GM19397 (cell line): Measurements from ENCODE around the gene PARD6G.
"Not testable (repeated sequence)": the region's sequence is repeated elsewhere in the genome, so short reads cannot be mapped to it uniquely, and the experiment has no call there.

Experiments
- ATAC-seq: cut with Tn5 transposase; IDR thresholded peaks from one replicate; pipeline ENCODE4 v1.9.1; 2021; ENCODE audit warnings: mild to moderate bottlenecking, moderate library complexity; ENCODE audit not compliant: unreplicated experiment

The PARD6G gene

DNA sequence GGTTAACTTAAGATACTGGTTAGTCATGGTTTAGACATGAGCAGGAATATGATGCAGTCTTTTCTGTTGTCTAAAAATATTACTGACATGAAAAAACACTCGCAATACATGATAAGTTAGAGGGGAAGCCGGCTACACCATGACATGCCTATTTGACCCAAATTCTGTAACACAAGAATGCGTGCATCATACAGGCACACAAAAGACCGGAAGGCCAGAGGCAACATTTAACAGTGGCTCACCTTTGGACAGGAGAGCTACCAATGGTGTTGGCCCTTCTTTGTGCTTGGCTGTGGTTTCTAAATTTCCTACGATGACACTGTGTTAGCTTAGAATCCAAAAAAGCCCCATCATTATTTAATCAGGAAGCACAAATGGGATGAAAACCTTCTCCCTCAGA lies 4.1 kb downstream of the PARD6G start:
- no peak for ATAC-seq

DNA sequence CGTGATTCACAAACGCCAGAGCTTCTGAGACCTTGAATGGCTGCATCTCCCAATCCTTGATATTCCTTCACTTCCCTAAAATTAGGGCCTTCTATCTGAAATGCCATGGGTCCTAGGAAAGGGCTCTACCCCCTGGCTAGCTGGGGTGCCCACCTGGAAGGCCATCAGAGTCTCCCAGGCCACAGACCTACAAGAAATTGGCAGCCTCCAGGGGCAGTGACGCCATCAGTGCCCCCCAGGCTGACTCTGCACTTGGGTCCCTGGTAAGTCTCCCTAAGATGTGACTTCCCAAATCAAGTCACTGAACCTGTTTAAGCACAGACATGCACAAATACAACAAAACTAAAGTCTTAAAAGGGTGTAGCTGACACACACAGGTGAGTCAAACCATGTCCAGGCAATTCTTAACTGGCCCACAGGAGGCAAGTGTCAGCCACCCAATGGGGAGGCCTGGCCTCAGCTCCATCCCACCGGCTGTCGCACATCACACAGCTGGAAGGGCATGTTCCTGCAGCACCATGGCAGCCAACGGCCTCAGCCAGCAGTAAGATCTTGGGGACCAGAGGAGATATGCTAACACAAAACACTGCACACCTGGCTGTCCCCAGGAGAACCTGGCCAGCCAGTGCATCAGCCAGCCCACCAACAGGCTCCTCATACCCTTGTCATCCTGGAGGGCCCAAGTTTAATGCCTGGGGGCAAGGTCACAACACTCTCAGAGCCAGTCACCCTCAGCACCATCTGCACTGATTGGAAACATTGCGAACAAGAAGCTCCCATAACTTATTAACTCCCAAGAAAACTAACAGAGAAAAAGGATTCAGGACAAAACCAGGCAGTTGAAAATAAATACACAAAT lies 5.2 kb downstream of the PARD6G start:
- ATAC-seq: no peak

DNA sequence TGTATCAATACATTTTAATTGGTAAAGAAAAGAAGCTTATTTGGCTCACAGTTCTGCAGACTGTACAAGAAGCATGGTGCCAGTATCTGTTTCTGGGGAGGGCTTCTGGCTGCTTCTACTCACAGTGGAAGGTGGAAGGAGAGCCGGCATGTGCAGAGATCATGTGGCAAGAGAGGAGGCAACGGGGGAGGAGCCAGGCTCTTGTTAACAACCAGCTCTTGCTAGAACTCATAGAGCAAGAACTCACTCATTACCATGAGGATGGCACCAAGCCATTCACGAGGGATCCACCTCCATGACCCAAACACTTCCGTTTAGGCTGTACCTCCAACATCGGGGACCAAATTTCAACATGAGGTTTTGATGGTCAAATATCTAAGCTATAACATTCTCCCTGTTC lies 7.5 kb downstream of the PARD6G start:
- ATAC-seq: no peak

DNA sequence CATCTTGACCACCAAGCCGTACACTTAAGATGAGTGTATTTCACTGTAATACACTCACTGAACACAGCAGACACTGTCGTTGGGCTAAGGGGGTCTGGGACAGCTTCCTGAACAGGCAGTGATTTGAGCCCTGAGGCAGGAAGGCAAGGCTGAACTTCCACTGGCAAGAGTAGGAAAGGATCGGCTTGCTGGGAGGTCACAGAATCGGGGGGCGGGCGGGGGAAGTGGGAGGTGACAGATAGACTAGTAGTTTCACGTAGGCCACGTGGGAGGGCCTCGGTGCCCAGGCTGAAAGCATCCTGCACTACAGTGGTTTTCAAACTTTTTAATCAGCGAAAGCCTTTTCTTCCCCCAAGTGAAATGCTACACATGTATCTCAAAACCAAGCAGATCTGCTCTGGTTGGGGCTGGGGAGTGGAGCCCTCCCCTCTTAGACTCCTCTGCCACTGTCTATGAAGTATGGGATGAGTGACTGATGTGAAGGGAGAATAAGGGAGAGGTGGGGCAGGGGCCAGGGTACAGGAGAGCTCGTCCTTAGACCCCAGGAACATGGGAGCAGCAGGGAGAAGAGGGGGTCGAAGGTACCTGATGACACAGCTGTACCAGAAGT lies 8.6 kb downstream of the PARD6G start:
- no peak for ATAC-seq

DNA sequence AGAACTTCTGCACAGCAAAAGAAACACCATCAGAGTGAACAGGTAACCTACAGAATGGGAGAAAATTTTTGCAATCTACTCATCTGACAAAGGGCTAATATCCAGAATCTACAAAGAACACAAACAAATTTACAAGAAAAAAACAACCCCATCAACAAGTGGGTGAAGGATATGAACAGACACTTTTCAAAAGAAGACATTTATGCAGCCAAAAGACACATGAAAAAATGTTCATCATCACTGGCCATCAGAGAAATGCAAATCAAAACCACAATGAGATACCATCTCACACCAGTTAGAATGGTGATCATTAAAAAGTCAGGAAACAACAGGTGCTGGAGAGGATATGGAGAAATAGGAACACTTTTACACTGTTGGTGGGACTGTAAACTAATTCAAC lies 9.8 kb downstream of the PARD6G start:
- ATAC-seq: not testable (repeated sequence)

DNA sequence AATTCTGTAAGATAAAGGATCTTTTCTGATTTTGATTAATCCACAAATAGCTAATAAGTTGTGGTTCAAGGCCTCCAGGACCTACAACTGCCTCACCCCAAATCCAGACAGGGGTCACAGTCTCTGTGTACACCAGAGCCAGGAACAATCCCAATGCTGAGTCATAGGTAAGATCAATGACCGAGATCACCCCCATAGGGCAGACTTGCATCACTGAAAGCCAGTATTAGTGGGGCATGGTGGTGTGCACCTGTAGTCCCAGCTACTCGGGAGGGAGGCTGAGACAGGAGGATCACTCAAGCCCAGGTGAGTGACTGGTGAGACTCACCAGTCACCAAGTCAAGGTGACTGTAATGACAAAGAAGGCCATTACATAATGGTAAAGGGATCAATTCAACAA lies 12.9 kb downstream of the PARD6G start:
- no peak for ATAC-seq

DNA sequence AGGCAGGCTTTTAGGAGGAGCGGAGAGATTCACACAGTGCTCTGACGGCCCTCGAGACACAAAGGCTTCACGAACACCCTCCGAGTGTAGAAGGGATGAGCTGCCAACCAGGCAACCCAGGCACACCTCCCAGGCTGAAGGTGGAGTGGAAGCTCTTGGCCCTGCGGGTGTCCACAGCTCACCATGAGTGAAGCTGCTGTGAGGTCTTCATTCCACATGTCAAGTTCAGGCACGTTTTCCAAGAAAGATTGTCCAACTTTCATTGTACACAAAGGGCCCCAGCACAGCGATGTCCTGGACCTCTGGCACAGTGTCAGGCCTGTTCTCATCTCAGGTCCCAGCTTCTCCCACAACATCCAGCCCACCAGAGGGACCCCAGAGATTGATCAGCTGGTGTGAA lies 13.4 kb downstream of the PARD6G start:
- ATAC-seq: no peak

DNA sequence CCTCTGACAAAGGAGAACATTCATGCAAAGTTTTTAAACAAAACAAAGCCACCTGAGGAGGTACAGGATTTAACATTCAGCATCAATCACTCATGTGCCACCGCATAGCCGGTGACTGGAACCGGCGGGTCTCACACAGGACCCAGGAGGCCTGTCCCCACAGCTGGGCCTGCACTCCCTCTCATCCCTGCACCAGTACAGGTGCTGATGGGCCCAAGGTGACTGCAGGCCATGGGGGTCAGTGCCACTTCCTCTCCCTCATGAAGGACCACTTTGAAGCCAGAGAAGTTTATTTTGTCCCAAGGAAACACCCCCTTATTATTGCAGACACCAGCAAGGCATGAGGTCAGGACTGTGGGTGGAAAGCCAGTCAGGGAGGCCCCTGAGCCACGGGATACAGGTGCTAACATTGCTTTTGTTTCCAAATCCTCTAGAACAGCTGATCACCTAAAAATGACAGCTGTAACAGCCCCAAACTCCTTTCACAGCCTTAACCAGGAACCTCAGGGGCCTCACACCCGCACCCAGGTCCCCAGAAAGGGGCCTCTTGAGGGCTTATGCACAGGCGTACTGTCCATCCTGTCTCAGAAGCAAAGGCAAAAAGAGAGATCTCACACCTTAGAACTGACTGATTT lies 14.0 kb downstream of the PARD6G start:
- ATAC-seq: no peak

DNA sequence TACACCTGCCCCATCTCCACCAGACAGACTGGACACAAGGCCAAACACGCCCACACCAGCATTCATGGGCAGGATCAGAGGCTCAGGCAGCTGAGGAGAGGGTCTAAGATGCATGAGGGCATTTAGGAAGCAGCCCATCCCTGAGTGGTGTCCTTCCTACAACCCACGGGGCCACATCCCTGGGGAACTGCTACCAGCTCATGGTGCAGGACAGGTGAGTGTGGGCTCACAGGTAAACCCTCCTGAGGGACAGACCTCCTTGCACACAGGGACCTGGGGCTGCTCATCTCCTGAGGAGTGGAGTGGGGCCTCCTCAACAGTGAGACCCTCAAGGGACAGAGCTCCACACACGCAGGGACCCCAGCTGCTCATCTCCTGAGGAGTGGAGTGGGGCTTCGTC lies 14.6 kb downstream of the PARD6G start:
- no peak for ATAC-seq

DNA sequence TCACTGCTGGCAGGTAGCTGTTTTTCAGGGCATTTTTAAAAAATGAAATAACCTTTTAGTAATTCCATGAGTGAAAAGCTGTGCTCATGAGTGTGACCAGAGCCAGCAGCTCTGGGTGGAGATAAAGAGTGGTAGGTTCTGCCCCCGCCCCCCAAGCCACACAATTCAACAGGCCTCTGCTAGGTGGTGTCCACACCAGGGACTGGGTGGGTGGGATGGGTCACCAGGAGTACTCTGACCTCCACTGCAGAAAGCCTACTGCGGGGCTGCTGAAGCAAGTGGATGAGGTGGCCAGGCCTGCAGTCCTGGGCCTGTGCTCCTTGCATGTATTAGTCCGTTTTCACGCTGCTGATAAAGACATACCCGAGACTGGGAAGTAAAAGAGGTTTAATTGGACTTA lies 15.3 kb downstream of the PARD6G start:
- no peak for ATAC-seq

DNA sequence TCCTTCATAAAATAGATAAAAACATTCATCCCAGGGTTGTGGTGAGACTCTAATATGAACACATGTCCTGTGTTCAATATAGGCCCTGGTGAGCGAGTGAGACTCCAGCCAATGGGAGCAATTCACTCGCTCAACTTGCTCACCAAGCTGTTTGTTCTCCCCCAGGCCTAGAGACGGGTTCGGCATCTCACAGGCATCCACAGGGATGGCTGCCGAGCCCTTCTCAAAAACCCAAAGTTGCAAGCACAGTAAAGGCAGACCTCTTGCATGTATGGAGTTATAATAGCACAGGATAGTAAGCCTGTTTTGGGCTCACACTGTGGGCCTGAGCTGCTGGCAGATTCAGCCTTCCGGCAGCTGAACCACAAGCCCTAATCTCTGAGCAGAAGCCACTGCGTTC lies 15.7 kb downstream of the PARD6G start:
- no peak for ATAC-seq

DNA sequence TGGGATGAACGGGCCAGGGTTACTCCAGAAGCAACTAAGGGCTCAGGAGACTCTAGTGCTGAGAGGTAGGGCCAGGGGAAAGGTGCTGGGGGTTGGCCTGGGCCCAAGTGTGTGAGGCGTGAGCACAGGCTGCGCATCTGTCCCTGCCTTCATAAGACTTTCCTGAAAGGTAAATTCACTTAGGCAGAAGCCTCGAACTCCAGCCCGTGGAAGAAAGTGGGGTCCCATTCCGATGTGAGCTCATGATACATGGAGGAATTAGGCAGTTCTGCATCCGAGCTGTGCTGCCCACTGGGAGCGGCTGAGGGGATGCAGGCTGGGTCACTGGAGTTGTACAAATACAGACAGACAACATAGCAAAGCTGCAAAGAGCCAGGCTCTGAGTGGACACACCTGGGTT lies 16.2 kb downstream of the PARD6G start:
- ATAC-seq: no peak

DNA sequence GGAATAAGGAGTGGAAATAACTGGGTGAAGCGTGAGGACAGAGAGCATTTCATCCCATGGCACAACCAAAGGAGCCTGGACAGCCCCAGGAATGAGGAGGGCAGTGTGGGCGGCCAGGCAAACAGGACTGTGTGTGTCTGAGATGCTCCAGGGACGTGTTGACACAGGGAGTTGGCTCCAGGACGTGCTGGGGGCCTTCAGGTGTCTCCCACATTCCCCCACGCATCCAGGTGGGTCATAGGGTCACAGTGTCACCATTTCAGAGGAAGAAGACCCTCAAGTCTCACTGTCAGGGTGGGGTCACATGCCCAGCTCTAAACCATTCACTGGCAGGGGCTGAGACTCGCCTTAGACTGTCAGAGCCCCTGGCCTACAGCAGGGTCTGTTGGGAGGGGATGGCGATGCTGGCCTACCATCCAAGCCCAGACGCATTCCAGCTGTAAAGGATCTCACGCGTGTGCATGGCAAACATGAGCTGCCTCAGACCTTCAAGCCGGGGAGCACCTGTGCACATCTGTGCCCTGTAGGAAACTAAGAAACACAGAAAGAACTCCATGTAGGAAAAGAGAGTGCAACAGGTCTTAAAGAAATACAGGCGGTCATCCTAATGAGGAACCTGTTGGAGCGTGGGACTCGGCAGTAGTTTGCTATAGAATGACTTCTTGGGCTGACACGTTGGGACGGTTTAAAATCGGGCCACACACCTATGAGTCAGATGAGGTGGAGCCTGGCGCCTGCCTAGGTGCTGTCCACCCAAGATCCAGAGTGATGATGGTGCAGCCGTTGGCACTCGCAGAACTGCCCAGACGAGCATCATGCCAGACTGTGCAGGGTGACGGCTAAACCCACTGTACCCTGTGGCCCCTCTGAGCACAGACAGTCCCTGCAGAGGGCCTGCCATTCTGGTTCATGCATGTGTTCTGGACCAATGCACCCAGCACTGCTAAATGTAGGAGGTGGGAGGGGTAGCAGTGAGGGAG lies 17.3 kb downstream of the PARD6G start:
- ATAC-seq: no peak

DNA sequence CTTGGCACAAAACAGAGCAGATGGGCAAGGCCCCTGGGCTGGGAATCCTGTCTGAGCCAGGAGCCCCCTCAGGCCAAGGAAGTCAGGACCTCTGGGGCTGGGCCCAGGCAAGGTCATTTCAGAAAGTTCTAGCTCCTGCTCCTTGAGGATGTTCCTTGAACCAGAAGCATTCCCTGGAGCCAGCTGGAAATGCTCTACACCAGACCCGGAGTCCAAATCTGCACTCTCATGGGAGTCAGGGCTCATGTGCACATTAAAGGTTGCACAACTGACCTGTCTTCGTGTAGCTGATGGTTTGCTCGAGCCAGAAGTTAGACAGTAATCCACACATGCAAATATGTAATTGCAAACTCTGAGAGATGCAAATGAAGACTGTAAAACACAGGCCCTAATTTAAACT lies 18.0 kb downstream of the PARD6G start:
- no peak for ATAC-seq

DNA sequence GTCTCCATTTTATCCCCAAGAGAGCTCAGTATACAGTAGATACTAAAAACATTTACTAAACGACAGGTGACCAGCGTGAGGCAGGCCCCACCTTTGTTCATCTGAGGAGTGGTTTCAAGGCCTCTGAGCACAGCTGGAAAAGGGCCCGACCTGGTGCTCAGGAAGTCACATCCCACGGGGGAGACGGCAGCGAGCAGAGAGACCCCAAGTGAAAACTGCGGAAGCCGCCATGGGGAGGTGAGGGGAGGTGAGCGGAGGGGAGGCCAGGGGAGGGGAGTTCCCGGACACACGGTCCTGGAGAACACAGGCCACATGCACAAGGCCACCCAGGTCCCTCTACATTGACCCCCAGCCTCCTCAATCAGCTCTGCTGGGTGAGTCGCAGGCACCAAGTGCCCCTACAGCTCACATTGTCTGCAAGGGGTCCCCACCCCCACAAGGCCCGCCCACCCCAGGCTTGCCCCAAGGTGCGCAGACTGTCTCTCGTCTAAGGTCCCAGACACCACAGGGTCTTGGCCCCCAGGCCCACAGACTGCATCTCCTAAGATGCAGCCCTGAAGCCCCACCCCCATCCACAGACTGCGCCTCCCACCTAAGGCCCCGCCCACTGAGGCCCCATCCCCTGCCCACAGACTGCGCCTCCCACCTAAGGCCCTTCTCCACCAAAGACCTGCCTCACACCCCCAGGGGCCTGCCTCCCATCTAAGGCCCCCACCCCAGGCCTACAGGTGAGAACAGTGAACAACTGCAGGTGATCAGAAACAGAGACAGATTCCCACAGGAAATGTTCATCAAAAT lies 19.1 kb downstream of the PARD6G start:
- no peak for ATAC-seq

DNA sequence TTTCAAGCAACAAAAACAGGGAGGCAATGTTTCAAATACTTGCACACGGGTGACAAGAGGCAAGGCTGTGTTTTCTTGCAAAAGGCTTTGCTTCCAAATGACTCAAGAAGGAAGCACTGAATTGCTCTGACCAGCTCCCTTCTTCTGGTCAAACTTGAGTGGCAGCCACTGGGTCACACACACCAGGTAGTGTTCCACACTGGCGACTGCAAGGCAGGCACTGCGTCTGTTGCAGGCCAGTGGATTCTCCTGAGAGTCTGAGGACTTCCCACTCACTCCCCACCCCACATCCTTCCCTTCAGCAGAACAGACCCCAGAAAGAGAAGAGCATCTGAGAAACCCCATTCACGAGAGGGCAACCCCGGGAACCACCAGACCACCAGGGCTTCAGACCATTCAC lies 19.8 kb downstream of the PARD6G start:
- no peak for ATAC-seq

DNA sequence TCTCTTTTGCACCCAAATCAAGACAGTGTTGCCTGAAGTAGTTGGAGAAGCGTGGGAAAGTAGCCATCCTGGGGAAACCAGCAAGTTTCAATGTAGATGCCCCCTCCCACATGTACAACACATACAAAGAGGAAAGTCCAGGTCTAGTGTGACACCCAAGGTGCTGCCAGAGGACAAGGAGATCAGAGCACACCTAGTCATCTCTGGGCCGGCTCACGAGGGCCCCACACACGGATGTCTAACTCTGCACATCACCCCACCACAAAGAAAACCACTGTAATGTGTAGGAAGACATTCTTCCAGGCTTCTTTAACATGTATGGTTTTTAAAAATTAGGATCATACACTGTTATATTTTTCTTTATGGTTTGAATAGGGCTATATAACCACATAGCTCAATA lies 21.6 kb downstream of the PARD6G start:
- ATAC-seq: no peak

DNA sequence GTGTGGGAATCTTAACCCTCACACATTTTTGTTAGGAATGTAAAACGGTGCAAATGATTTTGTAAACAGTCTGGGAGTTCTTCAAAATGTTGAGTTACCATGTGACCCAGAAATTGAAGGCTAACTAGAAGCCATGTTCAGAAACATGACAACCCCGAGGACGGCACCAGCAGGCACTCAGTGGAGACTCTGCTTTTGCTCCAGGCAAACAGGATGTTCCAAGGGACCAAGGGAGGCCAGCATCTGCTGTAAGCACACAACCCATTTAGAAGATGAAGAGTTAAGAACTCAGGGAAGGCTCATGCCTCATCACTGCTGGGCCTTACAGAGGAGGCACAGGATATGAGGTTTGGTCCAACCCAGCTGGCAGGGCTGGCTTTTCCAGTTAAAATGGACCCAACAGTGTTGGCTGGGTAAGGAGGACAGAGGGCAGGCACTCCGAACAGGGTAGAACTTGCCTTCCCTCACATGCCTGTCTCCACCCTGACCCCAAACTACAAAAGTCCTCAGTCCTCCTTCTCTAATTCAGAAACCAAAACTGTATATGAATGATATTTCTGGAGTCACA lies 23.6 kb downstream of the PARD6G start:
- no peak for ATAC-seq

DNA sequence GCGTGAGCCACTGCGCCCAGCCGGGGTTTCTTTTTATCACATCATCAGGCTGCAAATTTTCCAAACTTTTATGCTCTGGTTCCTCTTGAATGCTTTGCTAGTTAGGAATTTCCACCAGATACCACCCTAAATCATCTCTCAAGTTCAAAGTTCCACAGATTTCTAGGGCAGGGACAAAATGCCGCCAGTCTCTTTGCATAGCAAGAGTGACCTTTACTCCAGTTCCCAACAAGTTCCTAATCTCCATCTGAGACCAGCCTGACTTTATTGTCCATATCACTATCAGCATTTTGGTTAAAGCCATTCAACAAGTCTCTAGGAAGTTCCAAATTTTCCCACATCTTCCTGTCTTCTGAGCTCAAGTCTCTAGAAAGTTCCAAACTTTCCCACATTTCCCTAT lies 27.8 kb downstream of the PARD6G start:
- ATAC-seq: not testable (repeated sequence)
